Fibroblast of mammary gland (primary cell): ENCODE results near the gene ZFP3.
"Not testable (repeated sequence)": the region's sequence is repeated elsewhere in the genome, so short reads cannot be mapped to it uniquely, and the experiment has no call there.

Experiments used
- DNase-seq: peaks from one replicate; pipeline ENCODE4 v3.0.0-alpha.2; 2010; ENCODE audit warnings: low read depth
- H3K4me3 ChIP-seq: 2 replicates; pipeline ENCODE4 v1.5.1; 2011; ENCODE audit warnings: low read depth, mild to moderate bottlenecking, low read length, moderate library complexity; ENCODE audit not compliant: control insufficient read depth
- TF ChIP-seq, protein P1 (sequence below): conservative IDR thresholded peaks from 2 replicates; pipeline ENCODE4 v1.5.1; 2011; ENCODE audit warnings: low read depth, low read length, inconsistent platforms; ENCODE audit not compliant: control insufficient read depth, insufficient read depth

The ZFP3 gene

DNA sequence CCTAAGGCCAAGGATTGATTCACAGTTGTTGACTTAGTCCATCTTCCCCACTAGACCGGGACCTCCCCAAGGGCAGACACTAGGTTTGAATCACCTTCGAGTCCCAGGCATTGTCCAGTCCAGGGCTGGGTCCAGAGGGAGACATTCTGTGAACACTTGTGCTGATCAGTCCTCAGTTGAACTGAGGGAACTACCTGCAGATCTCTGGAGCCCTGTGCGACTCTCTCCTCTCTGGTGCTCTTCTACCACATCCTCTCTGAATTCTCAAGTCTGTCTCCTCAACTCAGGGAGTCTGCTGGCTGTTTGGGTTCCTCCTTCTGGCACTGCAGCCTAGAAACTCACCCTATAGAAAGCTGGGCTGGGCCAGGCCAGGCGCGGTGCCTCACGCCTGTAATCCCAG is 22.6 kb downstream of the ZFP3 start:
- H3K4me3 ChIP-seq, result no peak overlapping the region
- TF ChIP-seq, protein P1, sequence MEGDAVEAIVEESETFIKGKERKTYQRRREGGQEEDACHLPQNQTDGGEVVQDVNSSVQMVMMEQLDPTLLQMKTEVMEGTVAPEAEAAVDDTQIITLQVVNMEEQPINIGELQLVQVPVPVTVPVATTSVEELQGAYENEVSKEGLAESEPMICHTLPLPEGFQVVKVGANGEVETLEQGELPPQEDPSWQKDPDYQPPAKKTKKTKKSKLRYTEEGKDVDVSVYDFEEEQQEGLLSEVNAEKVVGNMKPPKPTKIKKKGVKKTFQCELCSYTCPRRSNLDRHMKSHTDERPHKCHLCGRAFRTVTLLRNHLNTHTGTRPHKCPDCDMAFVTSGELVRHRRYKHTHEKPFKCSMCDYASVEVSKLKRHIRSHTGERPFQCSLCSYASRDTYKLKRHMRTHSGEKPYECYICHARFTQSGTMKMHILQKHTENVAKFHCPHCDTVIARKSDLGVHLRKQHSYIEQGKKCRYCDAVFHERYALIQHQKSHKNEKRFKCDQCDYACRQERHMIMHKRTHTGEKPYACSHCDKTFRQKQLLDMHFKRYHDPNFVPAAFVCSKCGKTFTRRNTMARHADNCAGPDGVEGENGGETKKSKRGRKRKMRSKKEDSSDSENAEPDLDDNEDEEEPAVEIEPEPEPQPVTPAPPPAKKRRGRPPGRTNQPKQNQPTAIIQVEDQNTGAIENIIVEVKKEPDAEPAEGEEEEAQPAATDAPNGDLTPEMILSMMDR, result no peak
- DNase-seq, result no peak

DNA sequence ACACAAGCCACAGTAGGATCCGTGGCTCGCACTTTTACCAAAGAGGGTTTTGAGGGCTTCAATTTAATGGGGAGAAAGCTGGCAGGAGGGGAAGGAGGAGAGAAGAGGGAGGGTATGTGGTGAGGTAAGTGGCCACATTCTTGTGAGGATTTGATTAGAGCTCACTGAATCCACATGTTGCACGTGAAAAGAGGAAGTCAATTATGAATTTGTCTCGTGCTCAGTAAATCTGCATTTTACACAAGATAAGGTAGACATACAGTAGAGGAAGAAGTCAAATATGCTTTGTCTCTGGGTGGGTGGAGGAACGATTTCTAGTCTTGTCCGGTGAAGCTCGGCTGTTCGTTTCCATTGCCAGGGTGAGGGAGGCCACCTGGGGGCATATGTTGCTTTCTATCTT is 32.5 kb downstream of the ZFP3 start:
- DNase-seq, result no peak
- TF ChIP-seq, protein P1, result no peak
- peak overlapping the region; percentile 82 for H3K4me3 ChIP-seq

DNA sequence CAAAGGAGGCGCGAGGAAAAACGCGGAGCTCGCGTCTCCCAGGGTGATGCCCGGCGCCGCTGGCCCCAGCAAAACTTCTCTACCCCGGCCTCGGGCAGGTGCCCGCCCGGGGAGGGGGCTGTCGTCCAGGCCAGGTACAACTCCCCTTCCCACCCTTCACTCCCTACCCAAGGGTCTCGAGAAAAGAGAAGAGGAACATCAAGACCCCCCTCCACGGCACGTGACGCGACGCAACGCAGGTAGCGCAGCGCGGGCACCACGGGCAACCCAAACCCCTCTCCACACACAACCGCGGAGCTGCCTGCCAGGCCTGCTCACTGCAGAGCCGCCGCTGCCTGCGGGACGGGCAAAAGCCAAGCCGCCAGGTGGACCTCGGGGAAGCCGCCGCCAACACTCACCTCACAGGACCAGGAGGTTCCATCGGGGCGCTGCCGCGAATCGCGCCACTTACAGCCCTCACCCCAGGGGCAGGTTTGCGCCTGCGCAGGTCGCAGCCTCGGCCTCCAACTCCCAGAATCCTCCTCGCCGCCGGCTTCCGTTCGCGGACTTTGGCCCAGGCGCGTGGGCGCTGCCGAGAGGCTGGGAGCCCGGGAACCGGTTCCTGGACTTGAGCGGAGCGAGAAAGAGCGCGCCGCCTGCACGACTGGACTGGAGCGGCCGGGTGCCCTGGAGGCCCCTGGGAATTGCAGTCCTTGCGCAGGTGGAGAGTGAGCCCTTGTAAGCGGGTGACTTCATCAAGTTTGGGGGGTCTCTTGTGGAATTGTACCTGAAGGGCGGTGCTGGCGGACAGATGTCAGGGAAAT is 33.3 kb downstream of the ZFP3 start, which contains the start of gene ZNF232:
ZNF232 (minus strand) TSS at position 477 of the 803 bp plus-strand sequence; CDS start at position 421, 56 bp downstream.
- peak; percentile 87 for DNase-seq
- TF ChIP-seq, protein P1, result no peak
- H3K4me3 ChIP-seq, result peak within 1 kb of the TSS; percentile 82

DNA sequence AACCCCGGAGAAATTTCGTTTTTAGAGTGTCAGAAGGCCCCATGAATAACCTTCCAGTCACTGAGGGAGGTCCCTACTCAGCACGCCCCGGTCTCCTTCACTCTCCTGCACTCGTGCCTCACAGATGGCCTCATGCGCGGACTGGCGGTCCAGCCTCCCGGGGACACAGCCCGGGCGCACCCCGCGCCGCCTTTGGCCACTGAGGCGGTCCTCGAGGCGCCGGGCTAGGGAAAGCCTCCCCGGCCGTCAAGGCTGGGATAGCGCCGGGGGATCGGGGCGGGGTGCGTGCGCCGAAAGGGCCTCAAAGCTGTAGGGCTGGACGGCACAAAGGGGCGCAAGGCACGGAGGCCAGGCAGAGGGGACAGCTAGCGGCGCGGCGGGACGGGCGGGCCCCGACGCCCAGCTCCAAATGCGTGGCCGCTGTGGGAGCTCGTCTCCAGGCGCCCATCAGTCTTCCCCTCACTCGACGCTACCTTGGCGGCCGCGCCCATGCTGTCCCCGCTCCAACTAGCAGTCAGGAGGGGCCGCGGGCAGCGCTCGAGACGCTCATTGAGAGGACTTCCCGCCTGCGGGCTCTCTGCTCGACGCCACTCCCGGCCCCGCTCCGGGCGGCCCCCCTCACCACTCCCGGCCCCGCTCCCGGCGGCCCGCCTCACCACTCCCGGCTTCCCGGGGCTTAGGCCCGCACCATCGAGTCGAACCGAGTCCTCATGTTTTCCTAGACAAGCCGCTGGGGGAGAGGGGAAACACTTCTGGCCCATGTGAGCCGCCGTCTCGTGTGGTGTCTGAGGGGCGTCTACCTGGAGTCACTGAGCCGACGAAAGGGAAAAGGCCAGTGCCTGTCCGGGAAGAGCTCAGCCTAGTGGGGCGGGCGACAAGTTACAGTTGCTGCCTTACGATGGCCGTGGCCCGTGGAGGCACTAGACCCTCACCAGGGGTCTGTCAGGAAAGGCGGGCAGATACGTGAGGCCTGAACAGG is 37.7 kb downstream of the ZFP3 start, which contains the start of gene USP6:
USP6 (plus strand) TSS at position 360 of the 979 bp plus-strand sequence. CDS start 14,336 bp downstream, outside the sequence.
- no peak for DNase-seq
- TF ChIP-seq, protein P1, result no peak
- H3K4me3 ChIP-seq, result no peak within 1 kb of the TSS

DNA sequence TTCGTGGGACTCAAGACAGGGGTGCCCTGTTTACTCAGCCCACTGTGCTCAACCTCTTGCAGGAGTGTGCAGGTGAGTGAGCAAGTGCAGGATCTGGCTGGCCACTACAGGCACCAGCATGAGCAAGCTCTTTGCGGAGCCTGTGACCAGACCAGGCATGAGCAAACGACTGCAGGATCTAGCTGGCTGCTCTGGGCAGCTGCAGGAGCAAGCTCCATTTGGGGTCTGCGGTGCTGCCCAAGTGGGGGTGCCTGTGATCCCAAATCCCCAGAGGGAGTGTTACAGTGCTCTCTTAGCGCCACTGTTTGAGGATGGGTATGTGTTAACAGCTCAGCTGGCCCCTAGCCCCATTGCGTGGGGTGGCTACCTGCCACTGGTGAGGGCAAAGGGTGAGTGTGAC is 40.0 kb downstream of the ZFP3 start:
- TF ChIP-seq, protein P1, result no peak
- no peak for DNase-seq
- no peak overlapping the region for H3K4me3 ChIP-seq

DNA sequence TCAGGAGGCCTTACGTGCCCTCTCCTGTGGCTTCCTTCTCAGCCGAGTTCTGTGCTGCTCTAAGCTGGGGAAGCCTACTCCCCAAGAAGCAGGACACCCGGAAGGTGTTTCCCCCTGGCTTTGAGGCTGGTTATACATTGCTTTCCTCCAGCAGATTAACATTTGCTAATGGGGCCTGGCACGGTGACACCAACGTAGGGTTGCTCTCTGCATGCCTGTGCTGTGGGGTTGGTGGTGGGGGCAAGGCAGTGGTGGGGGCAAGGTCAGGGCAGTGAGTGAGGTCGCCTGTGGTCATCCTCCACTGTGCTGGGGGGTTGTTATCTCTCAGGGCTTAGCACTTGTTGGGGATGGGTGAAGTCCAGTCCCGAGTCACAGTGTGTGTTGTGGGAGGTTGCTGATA is 41.8 kb downstream of the ZFP3 start:
- H3K4me3 ChIP-seq, result no peak overlapping the region
- no peak for DNase-seq
- TF ChIP-seq, protein P1, result no peak

DNA sequence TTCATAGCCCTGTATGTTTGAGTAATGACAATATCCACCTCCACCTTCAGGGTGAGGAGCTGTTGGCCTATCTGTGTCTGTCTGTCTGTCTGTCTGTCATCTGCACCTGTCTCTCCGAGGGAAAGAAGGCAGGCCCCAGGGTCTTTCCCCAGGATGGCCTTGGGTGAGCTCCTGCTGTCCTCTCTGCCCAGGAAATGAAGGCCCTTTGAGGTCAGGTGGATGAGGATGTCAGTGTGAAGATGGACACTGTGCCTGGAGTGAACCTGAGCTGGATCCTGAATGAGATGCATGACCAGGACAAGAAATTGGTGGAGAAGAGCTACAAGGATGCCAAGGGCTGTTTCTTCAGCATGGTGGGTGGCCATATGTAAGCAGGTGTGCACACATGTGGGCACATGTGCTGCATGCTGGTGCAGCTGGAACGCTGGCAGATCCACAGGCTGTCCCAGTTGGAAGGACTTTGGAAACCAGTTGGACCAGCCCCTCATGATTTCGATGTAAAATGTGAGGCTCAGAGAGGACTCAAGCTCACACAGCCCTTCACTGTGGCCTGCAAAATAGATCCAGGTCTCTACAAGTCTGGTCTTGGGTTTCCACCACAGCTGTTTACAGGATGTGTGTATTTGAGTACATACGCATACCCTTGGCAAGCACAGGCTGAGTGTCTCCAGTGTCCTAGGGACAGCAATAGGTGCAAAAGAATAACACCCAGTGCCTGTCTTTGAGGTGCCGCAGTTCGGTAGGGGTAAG is 42.3 kb downstream of the ZFP3 start:
- not testable (repeated sequence) for DNase-seq, H3K4me3 ChIP-seq
